HepG2 (cell line): ENCODE results near the gene ARHGAP25. TPM values are rescaled to one million over a fixed set of nuclear protein-coding genes. Genes with fewer than 3 reads are reported as not detected.

Source experiments
- ATAC-seq: fragments of 200-7000 bp; cut with Tn5 transposase; 3 replicates; pipeline ENCODE4 v1.9.1; 2020; ENCODE audit warnings: mild to moderate bottlenecking, moderate library complexity
- BruUV-seq: library from RNA; stranded (reverse); fragments of 400-500 nt; replicated peaks from 2 replicates; lab custom pipeline; 2021; lab: Mats Ljungman, UMichigan
- CTCF ChIA-PET: fragments of 300-600 bp; formaldehyde crosslinking; extraction: SDS; loops from one replicate; lab custom pipeline; 2021; ENCODE audit warnings: low total read pairs, inconsistent platforms, low intra/inter-chr PET ratio; lab: Yijun Ruan, JAX
- POLR2A ChIA-PET: fragments of 350-600 bp; sonication (Branson Sonifier 250); formaldehyde crosslinking; loops from one replicate; lab custom pipeline; 2020; ENCODE audit warnings: antibody characterized with exemption, inconsistent platforms; lab: Yijun Ruan, JAX
- DNase-seq: peaks from one replicate; pipeline ENCODE4 v3.0.0-alpha.2; 2015; ENCODE audit warnings: low spot score
- FAIRE-seq: peaks from 3 replicates; lab custom pipeline; 2011; peaks lifted over from hg19 to GRCh38; lab: Jason Lieb, UNC
- H2AFZ ChIP-seq: one replicate; pipeline ENCODE4 v1.6.1; 2011; ENCODE audit warnings: low read length, inconsistent platforms
- H3K27ac ChIP-seq: fragments of 300-600 bp; 3 replicates; pipeline ENCODE4 v1.8.0; 2011; ENCODE audit warnings: mixed run types, mild to moderate bottlenecking, mixed read lengths, low read length, inconsistent platforms; ENCODE audit not compliant: insufficient read depth; ENCODE audit errors: extremely low read length
- H3K27me3 ChIP-seq, 2 experiments: fragments of 200-600 bp in 1 of 2; 2 replicates in 1 of 2; 3 replicates in 1 of 2; pipeline versions ENCODE4 v1.6.0 to v1.8.0; 2011; ENCODE audit warnings: low read length in 2 of 2, mild to moderate bottlenecking in 2 of 2, moderate library complexity in 2 of 2, inconsistent platforms in 1 of 2; ENCODE audit not compliant: insufficient read depth in 2 of 2, control insufficient read depth in 1 of 2
- H3K36me3 ChIP-seq, 2 experiments: fragments of 200-600 bp in 1 of 2; replicated peaks in 1 of 2; 2 replicates in 1 of 2; 3 replicates in 1 of 2; pipeline versions ENCODE4 v1.5.1 to v1.8.0; 2011; ENCODE audit warnings: low read length in 2 of 2, inconsistent platforms in 1 of 2; ENCODE audit not compliant: insufficient read depth in 2 of 2, control insufficient read depth in 1 of 2
- H3K4me1 ChIP-seq: 2 replicates; pipeline ENCODE4 v1.5.1; 2012; ENCODE audit warnings: low read length, inconsistent platforms; ENCODE audit not compliant: insufficient read depth
- H3K4me2 ChIP-seq: 2 replicates; pipeline ENCODE4 v1.6.0; 2011; ENCODE audit warnings: low read depth, low read length, inconsistent platforms
- H3K4me3 ChIP-seq, 3 experiments: fragments of 200-600 bp in 1 of 3; sonication (generic), shearing (Covaris generic) in 1 of 3; replicated peaks in 1 of 3; 2 replicates each; pipeline ENCODE4 v1.5.1; 2011 to 2016; ENCODE audit warnings: low read length in 3 of 3, inconsistent platforms in 2 of 3, low read depth in 2 of 3, mild to moderate bottlenecking in 2 of 3, control low read depth in 1 of 3, mixed read lengths in 1 of 3; ENCODE audit not compliant: insufficient read depth in 1 of 3
- H3K79me2 ChIP-seq: one replicate; pipeline ENCODE4 v1.6.1; 2011; ENCODE audit warnings: low read length, inconsistent platforms; ENCODE audit not compliant: insufficient read depth
- H3K9ac ChIP-seq: 2 replicates; pipeline ENCODE4 v1.6.0; 2011; ENCODE audit warnings: mild to moderate bottlenecking, low read depth, low read length, inconsistent platforms; ENCODE audit not compliant: insufficient read depth
- H3K9me3 ChIP-seq: 2 replicates; pipeline ENCODE4 v1.5.1; 2012; ENCODE audit warnings: mild to moderate bottlenecking, low read length
- H4K20me1 ChIP-seq: 2 replicates; pipeline ENCODE4 v1.6.0; 2011; ENCODE audit warnings: inconsistent platforms, mild to moderate bottlenecking, low read length, moderate library complexity; ENCODE audit not compliant: insufficient read depth
- DMAP1 ChIP-seq: IDR thresholded peaks from 2 replicates; pipeline ENCODE4 v1.6.1; 2016
- NFIB ChIP-seq: sonication (generic); formaldehyde crosslinking; IDR thresholded peaks from 2 replicates; pipeline ENCODE4 v1.9.0; 2021; ENCODE audit warnings: missing genetic modification reagents, mild to moderate bottlenecking, borderline replicate concordance
- RBAK ChIP-seq: sonication (generic); formaldehyde crosslinking; IDR thresholded peaks from 2 replicates; pipeline ENCODE4 v1.5.1; 2020; ENCODE audit warnings: mild to moderate bottlenecking, missing genetic modification reagents
- SCMH1 ChIP-seq: sonication (generic); formaldehyde crosslinking; IDR thresholded peaks from 2 replicates; pipeline ENCODE4 v1.9.0; 2021; ENCODE audit warnings: missing genetic modification reagents, mild to moderate bottlenecking, borderline replicate concordance
- SIN3B ChIP-seq: fragments of 150-350 bp; IDR thresholded peaks from 2 replicates; pipeline ENCODE4 v1.6.1; 2014; ENCODE audit warnings: low read length
- WGBS: methylation state at CpG from one replicate; pipeline ENCODE4 v1.1.6; 2017; ENCODE audit warnings: low lambda C conversion rate; 5-methylcytosine and 5-hydroxymethylcytosine counted together
- in situ Hi-C: cut with HindIII; loops from 2 replicates; pipeline ENCODE4 v1.10.0; 2017; ENCODE audit warnings: low pct_unique_long_range_greater_than_20kb; ENCODE audit not compliant: extremely low pct_ligation_motif_present
- intact Hi-C: fragments of 100-400 bp; cut with micrococcal nuclease; formaldehyde crosslinking; loops from one replicate; pipeline ENCODE4 v1.10.0; 2022; ENCODE audit not compliant: unreplicated experiment
- polyA plus RNA-seq, 8 experiments: library from polyadenylated mRNA; depleted of rRNA in 3 of 8; stranded (reverse) in 7 of 8; unstranded in 1 of 8; fragments of >200 nt; fragmentation: Illumina TruSeq in 4 of 8; extraction: Trizol in 4 of 8; gene quantifications; 2 replicates each; pipeline versions ENCODE4 v1.2.1 to v1.2.3, GENCODE V29; 2011 to 2016; ENCODE audit warnings: low read depth in 4 of 8, missing spikeins in 1 of 8, mixed read lengths in 1 of 8; ENCODE audit not compliant: insufficient read depth in 1 of 8
- total RNA-seq, 5 experiments: library from RNA; depleted of rRNA; stranded (reverse); fragments of >200 nt; fragmentation: Illumina TruSeq; extraction: Trizol; gene quantifications; 2 replicates each; pipeline ENCODE4 v1.2.3, GENCODE V29; 2016; ENCODE audit warnings: low read depth in 1 of 5

Gene ARHGAP25
- total and polyA plus RNA-seq, 2 of the 13 experiments (the other 11 are each of a cell fraction or from before 2014, with no cell fraction given): not detected

GRCh38 chr2:68805025-68805424 lies 70.4 kb downstream of the ARHGAP25 start:
- Histone ChIP-seq H3K27ac (no peak overlapping the region), H3K79me2 (no peaks in the 10 kb centered on the region), H4K20me1 (no peaks in the 10 kb centered on the region), H3K9ac (no peak overlapping the region), H3K4me3 (no peak overlapping the region), H3K4me2 (no peak overlapping the region), H3K4me1 (no peaks in the 10 kb centered on the region), H3K36me3 (no peaks in the 10 kb centered on the region), H2AFZ (no peak overlapping the region), H3K27me3 (peaks cover 3 to 41% of the 10 kb centered on the region in 2 experiments; a peak in 4 of 5 replicates), H3K9me3 (no peaks in the 10 kb centered on the region)
- TF ChIP-seq SCMH1 (CRISPR knock-in tag): no peak
- 10% methylated on average over 4 of the region's 4 CpGs for WGBS
- no peak for ATAC-seq
- in situ Hi-C loops: no loop called here
- CTCF ChIA-PET: no interaction called here
- no TSS peak for BruUV-seq
- FAIRE-seq: no peak
- POLR2A ChIA-PET: no interaction called here
- intact Hi-C loops: no loop called here
- no peak for DNase-seq

- H3K27me3 ChIP-seq: peaks cover 3 to 41% of the 10 kb centered on the region in 2 experiments; a peak in 4 of 5 replicates
- H3K9ac ChIP-seq: no peak overlapping the region
- H3K36me3 ChIP-seq: no peaks in the 10 kb centered on the region
- POLR2A ChIA-PET: no interaction called here
- intact Hi-C loops (no loop called here), in situ Hi-C loops (no loop called here)
- CTCF ChIA-PET: no interaction called here
- no peak for ATAC-seq
- no peaks in the 10 kb centered on the region for H3K4me1 ChIP-seq
- H3K79me2 ChIP-seq: no peaks in the 10 kb centered on the region
- no peaks in the 10 kb centered on the region for H4K20me1 ChIP-seq
- no peak overlapping the region for H3K4me3 ChIP-seq
- H3K9me3 ChIP-seq: no peaks in the 10 kb centered on the region
- TF ChIP-seq DMAP1 (CRISPR knock-in tag) (no peak), NFIB (CRISPR knock-in tag) (no peak), SIN3B (no peak), RBAK (CRISPR knock-in tag) (no peak)
- TF ChIP-seq, all 625 proteins: peak for 0
- BruUV-seq: no TSS peak
- no peak overlapping the region for H3K4me2 ChIP-seq
- DNase-seq: no peak
- WGBS: 59% methylated on average over 12 of the region's 12 CpGs
- no peak for FAIRE-seq
- H3K27ac ChIP-seq: no peak overlapping the region
- H2AFZ ChIP-seq: no peak overlapping the region
Measured at GRCh38 chr2:68806511-68807109, 72.0 kb downstream of the ARHGAP25 start.
